T-helper 17 cell (primary cell): ENCODE results near the gene ANKK1. TPM values are rescaled to one million over a fixed set of nuclear protein-coding genes. Genes with fewer than 3 reads are reported as not detected.

Source experiments
- ATAC-seq: fragments of 150-1000 bp; cut with Tn5 transposase; 2 replicates; pipeline ENCODE4 v1.10.0; 2021; ENCODE audit warnings: mild to moderate bottlenecking, moderate library complexity
- DNase-seq, 3 donors: peaks; one replicate each; pipeline versions ENCODE4 v3.0.0 to v3.0.0-alpha.2; 2020 to 2021
- H3K9me3 ChIP-seq: one replicate; pipeline ENCODE4 v1.7.0; 2013; ENCODE audit warnings: low read length, mild to moderate bottlenecking; ENCODE audit not compliant: control insufficient read depth, poor library complexity, severe bottlenecking
- H3K27ac Mint-ChIP-seq: one replicate; pipeline ENCODE4 v1.8.0; 2022; ENCODE audit warnings: mild to moderate bottlenecking, moderate library complexity, mixed read lengths
- H3K27me3 Mint-ChIP-seq: one replicate; pipeline ENCODE4 v1.8.0; 2022; ENCODE audit warnings: mixed read lengths
- H3K36me3 Mint-ChIP-seq: one replicate; pipeline ENCODE4 v1.8.0; 2022; ENCODE audit warnings: low read depth, mixed read lengths
- H3K4me1 Mint-ChIP-seq: one replicate; pipeline ENCODE4 v1.8.0; 2022; ENCODE audit warnings: mild to moderate bottlenecking, mixed read lengths
- H3K4me3 Mint-ChIP-seq: one replicate; pipeline ENCODE4 v1.8.0; 2022; ENCODE audit warnings: mild to moderate bottlenecking, moderate library complexity, mixed read lengths
- total RNA-seq, 4 donors: library from RNA in 2 of 4; stranded (reverse) in 2 of 4; gene quantifications; one replicate each; pipeline ENCODE4 v1.2.3 and lab custom pipeline; 2022 to 2026

Gene ANKK1
- total RNA-seq, 2 donors from 2014 or later, result 2.0 to 2.4 TPM

DNA sequence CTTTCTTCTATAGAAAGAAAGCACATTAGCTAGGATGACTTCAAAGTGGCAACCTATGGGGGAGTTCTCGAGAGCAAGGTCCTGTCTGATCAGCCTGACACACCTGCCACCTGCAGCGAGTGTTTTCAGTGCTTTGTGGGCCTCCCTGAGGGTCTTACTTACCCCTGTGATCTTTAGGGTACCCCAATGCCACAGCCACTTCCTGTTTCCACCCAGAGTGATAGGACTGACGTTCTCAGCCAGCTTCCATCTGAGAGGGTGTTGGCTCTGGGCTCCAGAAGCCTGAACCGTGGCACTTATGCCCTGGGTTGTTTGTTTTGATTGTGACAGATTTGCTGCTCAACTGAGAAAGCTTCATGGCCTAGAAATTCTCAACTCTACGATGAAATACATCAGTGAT lies 21.7 kb upstream of the ANKK1 start:
- Mint-ChIP-seq H3K4me3 (no peak overlapping the region), H3K36me3 (peaks cover 10% of the 10 kb centered on the region), H3K27me3 (no peaks in the 10 kb centered on the region), H3K4me1 (peaks cover 13% of the 10 kb centered on the region), H3K27ac (peak overlapping the region; percentile 72)
- no peaks in the 10 kb centered on the region for H3K9me3 ChIP-seq
- ATAC-seq (no peak), DNase-seq (no peak)

- Mint-ChIP-seq H3K4me3 (no peak overlapping the region), H3K27me3 (no peaks in the 10 kb centered on the region), H3K4me1 (peaks cover 11% of the 10 kb centered on the region), H3K27ac (no peak overlapping the region), H3K36me3 (peaks cover 16% of the 10 kb centered on the region)
- DNase-seq, result no peak
- ATAC-seq, result no peak
- H3K9me3 ChIP-seq, result no peaks in the 10 kb centered on the region
Observed at GRCh38 chr11:113369411-113369810, 18.2 kb upstream of the ANKK1 start.

DNA sequence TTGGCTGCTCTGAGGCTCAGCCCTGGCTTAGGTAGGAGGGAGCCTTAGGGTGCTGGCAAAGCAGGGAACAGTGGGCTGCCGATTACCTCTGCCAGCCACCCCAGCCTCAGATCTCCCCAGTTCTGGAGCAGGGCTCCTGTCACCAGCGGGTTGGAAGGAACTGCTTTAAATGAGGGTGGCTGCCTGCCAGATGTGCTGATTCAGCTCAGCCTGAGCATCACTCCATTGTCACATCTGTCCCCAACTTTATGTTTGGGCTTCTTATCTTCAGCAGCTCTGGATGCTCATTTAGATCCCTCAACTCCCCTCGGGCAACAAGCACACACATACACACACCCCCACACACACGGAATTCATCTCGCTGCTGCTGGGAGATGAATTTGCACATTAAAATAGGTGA lies 16.9 kb upstream of the ANKK1 start:
- no peaks in the 10 kb centered on the region for H3K9me3 ChIP-seq
- Mint-ChIP-seq H3K27ac (no peak overlapping the region), H3K4me1 (peaks cover 6% of the 10 kb centered on the region), H3K4me3 (no peak overlapping the region), H3K36me3 (peaks cover 16% of the 10 kb centered on the region), H3K27me3 (no peaks in the 10 kb centered on the region)
- DNase-seq (no peak), ATAC-seq (no peak)

GRCh38 chr11:113372309-113372708 lies 15.3 kb upstream of the ANKK1 start:
- H3K9me3 ChIP-seq, result no peaks in the 10 kb centered on the region
- H3K27me3 Mint-ChIP-seq, result no peaks in the 10 kb centered on the region
- H3K36me3 Mint-ChIP-seq, result peaks cover 16% of the 10 kb centered on the region
- H3K27ac Mint-ChIP-seq, result no peak overlapping the region
- DNase-seq, result no peak
- ATAC-seq, result no peak
- no peak overlapping the region for H3K4me3 Mint-ChIP-seq
- peaks cover 5% of the 10 kb centered on the region for H3K4me1 Mint-ChIP-seq

DNA sequence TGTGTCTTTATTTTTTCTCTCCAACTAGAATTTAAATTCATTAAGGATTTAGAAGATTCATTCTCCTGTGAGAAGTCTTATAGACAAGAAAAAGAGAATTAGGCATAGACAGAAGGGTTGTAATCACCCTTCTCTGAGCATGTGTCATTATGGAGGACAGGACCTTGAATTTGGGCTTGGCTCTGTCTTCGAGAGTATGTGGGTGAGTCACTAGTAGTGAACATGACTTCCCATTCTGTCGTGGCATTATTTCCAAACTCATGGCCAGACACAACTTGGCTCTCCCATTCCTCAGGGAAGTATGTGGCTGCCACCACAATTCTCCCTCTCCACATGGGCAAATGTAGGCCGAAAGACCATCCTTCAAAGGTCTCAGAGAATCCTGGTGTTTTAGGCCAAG lies 14.3 kb upstream of the ANKK1 start:
- no peak for ATAC-seq
- no peak overlapping the region for H3K27ac Mint-ChIP-seq
- no peak for DNase-seq
- H3K27me3 Mint-ChIP-seq, result no peaks in the 10 kb centered on the region
- no peak overlapping the region for H3K4me3 Mint-ChIP-seq
- H3K36me3 Mint-ChIP-seq, result peaks cover 15% of the 10 kb centered on the region
- peaks cover 5% of the 10 kb centered on the region for H3K4me1 Mint-ChIP-seq
- H3K9me3 ChIP-seq, result no peaks in the 10 kb centered on the region

DNA sequence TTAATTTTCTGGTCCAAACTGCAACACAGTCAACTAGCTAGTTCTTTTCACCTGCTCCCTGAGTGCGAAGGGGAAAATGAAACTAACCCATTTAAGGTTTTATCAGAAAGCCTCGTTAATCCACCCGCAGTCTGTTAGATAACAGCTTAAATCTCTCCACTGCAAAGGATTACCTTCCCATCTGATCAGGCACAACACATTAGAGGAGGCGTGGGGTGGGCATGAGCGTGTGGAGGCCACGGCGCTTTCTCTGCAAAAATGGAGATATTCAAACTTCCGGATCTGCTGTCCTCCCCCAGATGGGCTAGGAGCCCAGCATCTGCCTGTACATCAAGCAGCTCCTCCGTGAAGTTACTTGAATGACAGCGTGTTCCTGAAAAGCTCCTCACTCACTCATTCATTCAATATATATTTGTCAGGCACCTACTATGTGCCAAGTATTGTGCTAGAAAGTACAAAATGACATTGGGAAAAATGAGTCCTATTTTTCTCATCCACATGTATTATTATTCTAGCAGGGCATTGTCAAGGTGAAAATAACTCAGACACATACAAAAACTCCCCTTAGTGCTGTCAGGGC lies 13.5 kb upstream of the ANKK1 start:
- no peak overlapping the region for H3K4me3 Mint-ChIP-seq
- peaks cover 12% of the 10 kb centered on the region for H3K36me3 Mint-ChIP-seq
- peaks cover 3% of the 10 kb centered on the region for H3K4me1 Mint-ChIP-seq
- ATAC-seq (no peak), DNase-seq (no peak)
- H3K9me3 ChIP-seq, result no peaks in the 10 kb centered on the region
- H3K27me3 Mint-ChIP-seq, result no peaks in the 10 kb centered on the region
- no peak overlapping the region for H3K27ac Mint-ChIP-seq

- ATAC-seq (no peak), DNase-seq (no peak)
- no peak overlapping the region for H3K27ac Mint-ChIP-seq
- H3K9me3 ChIP-seq, result no peaks in the 10 kb centered on the region
- no peak overlapping the region for H3K4me3 Mint-ChIP-seq
- peaks cover 3% of the 10 kb centered on the region for H3K4me1 Mint-ChIP-seq
- peaks cover 10% of the 10 kb centered on the region for H3K36me3 Mint-ChIP-seq
- H3K27me3 Mint-ChIP-seq, result no peaks in the 10 kb centered on the region
Observed at GRCh38 chr11:113375402-113375801, 12.2 kb upstream of the ANKK1 start.

- H3K4me3 Mint-ChIP-seq, result no peak overlapping the region
- peaks cover 3% of the 10 kb centered on the region for H3K4me1 Mint-ChIP-seq
- no peaks in the 10 kb centered on the region for H3K9me3 ChIP-seq
- H3K27ac Mint-ChIP-seq, result no peak overlapping the region
- DNase-seq (no peak), ATAC-seq (peak; percentile 48)
- no peaks in the 10 kb centered on the region for H3K27me3 Mint-ChIP-seq
- peaks cover 10% of the 10 kb centered on the region for H3K36me3 Mint-ChIP-seq
Observed at GRCh38 chr11:113376156-113376555, 11.4 kb upstream of the ANKK1 start.

DNA sequence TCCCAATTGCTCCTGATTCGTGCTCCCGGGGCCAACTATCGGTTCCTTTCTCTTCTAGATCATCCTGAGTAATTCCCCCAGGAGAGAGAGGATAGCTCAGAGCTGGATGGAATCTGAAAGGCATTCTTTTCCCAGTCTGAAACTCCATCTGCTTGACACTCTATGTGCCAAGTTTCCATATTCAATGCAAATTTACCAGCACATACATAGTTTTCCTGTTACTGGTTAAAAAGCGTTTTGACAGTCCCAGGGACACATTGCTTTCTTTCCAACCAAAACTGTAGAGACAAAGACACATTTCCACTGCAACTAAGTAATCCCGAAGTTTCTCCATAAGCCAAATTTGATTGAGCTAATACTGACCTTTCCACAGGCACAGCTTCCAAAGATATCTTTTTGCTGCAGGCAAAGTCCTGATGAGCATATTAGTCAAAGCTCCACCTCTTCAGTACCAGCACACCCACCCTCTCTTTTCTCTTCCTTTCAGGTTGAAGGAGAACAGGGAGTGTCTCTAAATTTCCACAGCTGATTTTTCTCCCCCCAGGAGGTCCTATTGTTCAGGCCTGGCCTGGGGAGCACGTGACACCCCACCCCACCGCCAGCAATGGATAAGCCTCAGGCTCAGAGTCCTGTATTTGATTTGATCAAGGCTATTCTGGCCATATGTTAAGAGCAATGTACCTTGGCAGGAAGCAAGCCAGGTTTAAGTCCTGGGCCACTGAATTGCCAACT lies 9.7 kb upstream of the ANKK1 start:
- Mint-ChIP-seq H3K4me1 (no peaks in the 10 kb centered on the region), H3K27ac (no peak overlapping the region), H3K36me3 (peaks cover 3% of the 10 kb centered on the region), H3K27me3 (no peaks in the 10 kb centered on the region), H3K4me3 (no peak overlapping the region)
- DNase-seq (no peak), ATAC-seq (no peak)
- no peaks in the 10 kb centered on the region for H3K9me3 ChIP-seq

DNA sequence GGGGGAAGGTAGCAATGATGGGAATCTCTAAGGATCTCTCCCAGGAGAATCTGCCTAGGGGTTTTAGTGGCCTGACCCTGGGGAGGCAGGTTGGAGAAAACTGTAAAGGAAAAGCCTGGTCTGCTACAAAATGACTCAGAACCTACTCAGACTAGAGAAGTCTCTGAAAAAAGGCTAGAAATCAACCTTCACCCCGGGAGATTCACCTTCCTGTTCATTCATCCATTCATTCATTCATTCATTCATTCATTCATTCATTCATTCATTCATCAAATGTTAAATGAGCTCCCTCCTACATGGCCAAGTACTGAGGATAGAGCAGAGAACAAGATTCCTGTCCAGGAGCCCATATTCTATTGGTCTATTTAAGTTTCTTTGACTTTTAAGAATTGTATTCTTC lies 8.9 kb upstream of the ANKK1 start:
- Mint-ChIP-seq H3K27ac (no peak overlapping the region), H3K4me3 (no peak overlapping the region), H3K27me3 (no peaks in the 10 kb centered on the region), H3K4me1 (no peaks in the 10 kb centered on the region), H3K36me3 (no peaks in the 10 kb centered on the region)
- no peaks in the 10 kb centered on the region for H3K9me3 ChIP-seq
- ATAC-seq, result no peak
- no peak for DNase-seq

- DNase-seq (no peak), ATAC-seq (no peak)
- Mint-ChIP-seq H3K36me3 (peaks cover 2% of the 10 kb centered on the region), H3K4me3 (no peak overlapping the region), H3K27me3 (peaks cover 4% of the 10 kb centered on the region), H3K27ac (no peak overlapping the region), H3K4me1 (peaks cover 3% of the 10 kb centered on the region)
- no peaks in the 10 kb centered on the region for H3K9me3 ChIP-seq
Observed at GRCh38 chr11:113382121-113382520, 5.5 kb upstream of the ANKK1 start.

GRCh38 chr11:113384551-113384950 lies 3.0 kb upstream of the ANKK1 start:
- Mint-ChIP-seq H3K36me3 (peaks cover 2% of the 10 kb centered on the region), H3K4me3 (no peak overlapping the region)

DNA sequence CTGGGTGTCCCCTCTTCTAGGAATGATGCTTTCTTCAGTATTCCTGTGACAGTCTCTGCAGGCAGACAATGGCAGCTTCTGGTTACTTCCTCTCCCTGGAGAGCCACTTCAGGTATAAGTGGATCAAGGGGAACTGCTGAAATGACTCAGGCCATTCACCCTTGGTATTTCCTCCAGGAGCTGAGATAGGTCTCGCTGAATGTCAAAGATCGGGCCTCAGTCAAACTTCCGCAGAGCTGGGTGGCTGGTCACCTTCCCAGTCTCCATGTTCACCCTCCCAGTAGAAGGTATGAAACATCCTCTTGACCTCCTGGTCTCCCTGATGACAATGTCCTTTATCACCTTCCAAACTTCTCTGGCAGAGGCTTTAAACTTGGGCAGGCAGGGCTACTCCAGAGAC lies 1.8 kb upstream of the ANKK1 start:
- ATAC-seq, result no peak
- H3K27me3 Mint-ChIP-seq, result peaks cover 5% of the 10 kb centered on the region
- peaks cover 2% of the 10 kb centered on the region for H3K36me3 Mint-ChIP-seq
- H3K9me3 ChIP-seq, result no peaks in the 10 kb centered on the region
- no peak overlapping the region for H3K4me3 Mint-ChIP-seq
- H3K27ac Mint-ChIP-seq, result no peak overlapping the region
- peaks cover 3% of the 10 kb centered on the region for H3K4me1 Mint-ChIP-seq
- no peak for DNase-seq

More at GRCh38 chr11:113384551-113384950, 3.0 kb upstream of the ANKK1 start:
- Mint-ChIP-seq H3K27ac (no peak overlapping the region), H3K4me1 (peaks cover 3% of the 10 kb centered on the region), H3K27me3 (peaks cover 5% of the 10 kb centered on the region)
- DNase-seq (no peak), ATAC-seq (no peak)
- no peaks in the 10 kb centered on the region for H3K9me3 ChIP-seq

DNA sequence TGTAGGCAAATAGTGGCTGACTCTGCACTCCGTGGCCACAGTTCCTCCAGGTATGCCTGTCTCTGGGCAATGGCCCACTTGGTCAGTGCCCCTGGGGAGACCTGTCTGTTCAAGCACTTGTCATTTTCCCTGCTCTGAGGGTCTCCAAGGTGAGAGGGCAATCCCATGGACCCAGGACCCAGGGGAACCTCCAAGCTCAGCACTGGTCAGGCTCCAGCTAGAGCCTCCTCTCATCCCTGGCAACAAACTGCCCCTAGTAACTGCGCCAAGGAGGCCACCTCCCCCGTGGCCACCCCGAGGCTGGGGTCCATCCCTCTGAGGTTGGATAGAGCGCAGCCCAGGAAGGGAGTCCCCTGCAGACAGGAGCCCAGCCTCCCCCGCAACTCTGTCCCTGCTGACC lies 713 bp upstream of the ANKK1 start:
- no peak for ATAC-seq
- Mint-ChIP-seq H3K4me3 (no peak overlapping the region), H3K4me1 (peaks cover 3% of the 10 kb centered on the region), H3K36me3 (peaks cover 2% of the 10 kb centered on the region), H3K27ac (no peak overlapping the region), H3K27me3 (peaks cover 5% of the 10 kb centered on the region)
- no peaks in the 10 kb centered on the region for H3K9me3 ChIP-seq
- no peak for DNase-seq
